Stimulated activated CD8-positive, alpha-beta memory T cell treated with anti-CD3 and anti-CD28 coated beads, Interleukin-2, amount 100 ng/mL, for 1 hour (primary cell): ENCODE measurements around the gene CDRT4.

Source experiments
- DNase-seq, 2 donors: peaks; one replicate each; pipeline ENCODE4 v3.0.0-alpha.2; 2020; ENCODE audit warnings: low read depth in 2 of 2

Gene CDRT4

GRCh38 chr17:15431766-15432165 lies 35.7 kb downstream of the CDRT4 start:
- DNase-seq = no peak

- DNase-seq = no peak
Observed at GRCh38 chr17:15431196-15431595, 36.2 kb downstream of the CDRT4 start.

GRCh38 chr17:15424521-15424920 lies 42.9 kb downstream of the CDRT4 start:
- no peak for DNase-seq

GRCh38 chr17:15422392-15422965 lies 44.9 kb downstream of the CDRT4 start:
- DNase-seq = no peak

- DNase-seq = no peak
Observed at GRCh38 chr17:15418781-15419180, 48.6 kb downstream of the CDRT4 start.

GRCh38 chr17:15414532-15415306 lies 52.7 kb downstream of the CDRT4 start:
- no peak for DNase-seq

- no peak for DNase-seq
Observed at GRCh38 chr17:15413101-15413771, 54.2 kb downstream of the CDRT4 start.

- no peak for DNase-seq
Observed at GRCh38 chr17:15412606-15413005, 54.8 kb downstream of the CDRT4 start.

GRCh38 chr17:15411384-15412198 lies 55.8 kb downstream of the CDRT4 start:
- no peak for DNase-seq

GRCh38 chr17:15409721-15410250 lies 57.6 kb downstream of the CDRT4 start:
- no peak for DNase-seq

GRCh38 chr17:15408803-15409202 lies 58.6 kb downstream of the CDRT4 start:
- no peak for DNase-seq

- no peak for DNase-seq
Observed at GRCh38 chr17:15406081-15406480, 61.3 kb downstream of the CDRT4 start.

GRCh38 chr17:15405058-15405415 lies 62.4 kb downstream of the CDRT4 start:
- no peak for DNase-seq

GRCh38 chr17:15404106-15405057 lies 63.0 kb downstream of the CDRT4 start:
- DNase-seq = no peak

- DNase-seq = no peak
Observed at GRCh38 chr17:15403276-15403939, 64.0 kb downstream of the CDRT4 start.

- no peak for DNase-seq
Observed at GRCh38 chr17:15399443-15399842, 68.0 kb downstream of the CDRT4 start.

GRCh38 chr17:15398736-15399331 lies 68.6 kb downstream of the CDRT4 start:
- no peak for DNase-seq

- no peak for DNase-seq
Observed at GRCh38 chr17:15398291-15398690, 69.1 kb downstream of the CDRT4 start.

GRCh38 chr17:15397620-15398019 lies 69.8 kb downstream of the CDRT4 start:
- no peak for DNase-seq

GRCh38 chr17:15395091-15395490 lies 72.3 kb downstream of the CDRT4 start:
- DNase-seq = no peak
